HUES6 (cell line): ENCODE measurements around the gene ITPR2.
A peak's percentile ranks its signal among the peaks of the same experiment; 100 is the strongest.

Source experiments
- H3K27ac ChIP-seq: 2 replicates; pipeline ENCODE4 v1.7.0; 2013; ENCODE audit warnings: low read depth, mild to moderate bottlenecking, low read length, inconsistent platforms
- H3K27me3 ChIP-seq: 2 replicates; pipeline ENCODE4 v1.6.1; 2013; ENCODE audit warnings: low read length; ENCODE audit not compliant: control insufficient read depth, insufficient read depth
- H3K36me3 ChIP-seq: 2 replicates; pipeline ENCODE4 v1.6.1; 2013; ENCODE audit warnings: low read length; ENCODE audit not compliant: control insufficient read depth, insufficient read depth
- H3K4me1 ChIP-seq: 2 replicates; pipeline ENCODE4 v1.6.1; 2013; ENCODE audit warnings: low read length; ENCODE audit not compliant: control insufficient read depth, insufficient read depth
- H3K4me3 ChIP-seq: 2 replicates; pipeline ENCODE4 v1.5.1; 2013; ENCODE audit warnings: low read depth, low read length
- H3K9ac ChIP-seq: one replicate; pipeline ENCODE4 v1.6.1; 2013; ENCODE audit warnings: mild to moderate bottlenecking, low read length
- H3K9me3 ChIP-seq: 2 replicates; pipeline ENCODE4 v1.6.1; 2013; ENCODE audit warnings: low read depth, low read length; ENCODE audit not compliant: control insufficient read depth, insufficient read depth

ITPR2 gene

DNA sequence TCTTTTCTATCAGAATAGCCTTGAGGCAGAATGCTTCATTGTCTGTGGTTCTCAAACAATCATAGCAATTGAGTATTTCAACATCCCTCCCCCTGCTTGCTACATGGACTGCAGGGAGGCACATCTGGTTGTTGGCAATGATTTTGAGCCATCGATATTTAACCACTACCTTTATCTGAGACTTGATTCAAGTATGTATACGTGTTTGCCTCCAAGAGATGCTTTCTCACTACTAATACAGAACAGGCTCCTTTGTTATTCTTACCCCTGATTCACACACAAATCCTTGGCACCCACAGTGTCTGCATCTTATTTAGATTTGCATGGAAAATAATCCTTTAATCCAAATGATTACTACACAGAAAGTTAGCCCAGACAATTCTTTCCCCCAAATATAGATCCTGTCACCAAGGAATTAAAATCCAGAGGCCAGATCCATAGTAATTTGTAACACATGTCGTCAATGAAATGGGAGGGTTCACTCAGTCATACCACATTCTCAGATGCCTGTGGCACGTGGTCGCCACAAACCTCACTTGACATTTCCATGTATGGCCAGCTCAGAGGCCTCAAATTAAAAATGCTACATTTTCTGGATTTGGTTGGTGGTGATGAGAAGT is 199.3 kb downstream of the ITPR2 start:
- peaks cover 41% of the 10 kb centered on the region for H3K4me1 ChIP-seq

DNA sequence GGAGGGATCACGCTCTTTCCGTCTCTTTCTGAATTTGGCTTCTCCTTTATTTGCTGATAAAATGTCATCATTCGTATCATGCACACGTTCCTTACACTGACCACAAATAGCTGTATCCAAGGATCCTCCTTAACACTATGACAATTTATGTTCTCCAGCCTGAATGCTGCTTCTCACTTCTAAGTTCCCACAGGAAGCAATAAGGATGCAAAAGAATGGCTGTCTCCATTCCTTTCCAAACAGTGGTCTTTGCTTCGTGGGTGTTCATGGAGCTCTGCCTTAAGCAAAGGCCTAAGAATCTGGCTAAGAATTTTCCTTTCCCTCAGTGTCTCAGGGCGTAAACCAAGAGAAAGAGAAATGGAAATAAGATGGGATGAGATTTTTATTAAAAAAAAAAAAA is 200.2 kb downstream of the ITPR2 start:
- H3K9me3 ChIP-seq: no peaks in the 10 kb centered on the region
- H3K27me3 ChIP-seq: no peaks in the 10 kb centered on the region
- no peak overlapping the region for H3K27ac ChIP-seq
- peaks cover 41% of the 10 kb centered on the region for H3K4me1 ChIP-seq
- H3K36me3 ChIP-seq: peaks cover 6% of the 10 kb centered on the region; the same call in 1 of the 2 replicates
- H3K9ac ChIP-seq: no peak overlapping the region
- no peak overlapping the region for H3K4me3 ChIP-seq

More for the DNA sequence above, 199.3 kb downstream of the ITPR2 start:
- Histone ChIP-seq H3K9me3 (no peaks in the 10 kb centered on the region), H3K4me3 (no peak overlapping the region), H3K27ac (0 out of 2 replicates have a peak overlapping the region, but pooled peaks have one; percentile 34), H3K36me3 (no peaks in the 10 kb centered on the region; the same call in 1 of the 2 replicates), H3K9ac (no peak overlapping the region), H3K27me3 (no peaks in the 10 kb centered on the region)

DNA sequence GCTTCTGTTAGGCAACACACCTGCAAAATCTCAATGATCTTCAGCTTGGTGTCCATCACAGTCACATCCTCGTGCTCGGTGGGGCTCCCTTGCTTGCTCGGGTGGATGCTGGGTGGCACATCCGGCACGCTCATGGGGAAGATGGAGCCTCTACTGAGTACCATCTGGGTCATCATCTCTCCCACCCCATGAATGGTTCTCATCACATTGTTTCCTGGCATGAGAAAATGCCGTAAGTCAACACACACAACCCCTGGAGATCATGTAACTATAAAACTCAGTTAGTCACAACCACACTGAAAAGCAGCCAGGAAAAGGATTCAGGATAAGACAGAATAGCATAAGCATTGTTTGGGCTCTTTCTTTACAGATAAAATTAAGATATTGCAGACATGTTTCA is 201.1 kb downstream of the ITPR2 start:
- Histone ChIP-seq H3K4me3 (no peak overlapping the region), H3K9ac (no peak overlapping the region), H3K36me3 (peaks cover 11% of the 10 kb centered on the region; the same call in 1 of the 2 replicates), H3K27me3 (no peaks in the 10 kb centered on the region), H3K9me3 (no peaks in the 10 kb centered on the region), H3K27ac (no peak overlapping the region), H3K4me1 (peaks cover 39% of the 10 kb centered on the region)

DNA sequence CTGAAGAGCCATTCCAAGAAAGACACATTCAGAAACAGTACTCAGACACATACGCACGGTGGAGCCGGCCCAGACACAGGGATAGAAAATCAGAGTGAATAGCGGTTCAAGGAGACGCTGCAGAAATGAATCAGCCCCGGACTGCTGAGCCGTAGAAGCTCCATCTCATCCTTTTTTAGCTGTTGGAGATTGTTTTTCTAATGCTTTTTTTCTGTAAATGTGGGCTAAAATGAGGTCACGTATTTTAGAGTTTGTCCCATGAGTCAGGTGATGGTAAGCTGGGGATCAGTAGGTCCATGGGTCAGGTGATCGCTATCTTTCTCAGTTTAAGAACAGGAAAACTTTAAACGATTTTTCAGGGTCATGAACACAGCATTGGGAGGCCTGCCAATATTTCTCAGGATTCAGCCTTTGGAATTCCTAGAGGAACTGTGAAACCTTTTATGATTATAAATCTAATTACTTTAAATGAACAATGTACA is 202.4 kb downstream of the ITPR2 start:
- no peak overlapping the region for H3K9ac ChIP-seq
- H3K4me1 ChIP-seq: peaks cover 29% of the 10 kb centered on the region
- H3K27me3 ChIP-seq: no peaks in the 10 kb centered on the region
- H3K36me3 ChIP-seq: peaks cover 15% of the 10 kb centered on the region; the same call in 1 of the 2 replicates
- H3K27ac ChIP-seq: no peak overlapping the region
- H3K9me3 ChIP-seq: no peaks in the 10 kb centered on the region
- no peak overlapping the region for H3K4me3 ChIP-seq

DNA sequence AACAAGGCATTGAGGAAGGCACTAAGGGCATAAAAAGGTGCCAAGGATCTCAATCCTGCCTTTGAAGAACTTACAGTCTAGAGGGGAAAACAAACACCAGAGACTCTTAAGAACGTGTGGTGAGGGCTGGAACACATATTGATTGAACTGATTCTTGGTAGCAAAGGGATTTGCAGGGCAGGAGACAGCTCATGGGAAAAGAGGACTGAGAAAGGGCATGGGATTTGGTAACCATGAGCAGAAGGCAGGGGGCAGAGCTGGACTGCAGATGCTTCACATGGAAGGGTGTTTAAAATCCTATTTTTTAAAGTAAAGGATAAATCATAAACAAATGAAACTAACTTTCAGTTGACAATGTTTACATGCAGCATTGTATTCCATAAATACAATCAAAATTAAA is 203.1 kb downstream of the ITPR2 start:
- Histone ChIP-seq H3K9me3 (no peaks in the 10 kb centered on the region), H3K9ac (no peak overlapping the region), H3K36me3 (peaks cover 15% of the 10 kb centered on the region; the same call in 1 of the 2 replicates), H3K4me1 (peaks cover 25% of the 10 kb centered on the region), H3K27me3 (no peaks in the 10 kb centered on the region), H3K27ac (no peak overlapping the region), H3K4me3 (no peak overlapping the region)

DNA sequence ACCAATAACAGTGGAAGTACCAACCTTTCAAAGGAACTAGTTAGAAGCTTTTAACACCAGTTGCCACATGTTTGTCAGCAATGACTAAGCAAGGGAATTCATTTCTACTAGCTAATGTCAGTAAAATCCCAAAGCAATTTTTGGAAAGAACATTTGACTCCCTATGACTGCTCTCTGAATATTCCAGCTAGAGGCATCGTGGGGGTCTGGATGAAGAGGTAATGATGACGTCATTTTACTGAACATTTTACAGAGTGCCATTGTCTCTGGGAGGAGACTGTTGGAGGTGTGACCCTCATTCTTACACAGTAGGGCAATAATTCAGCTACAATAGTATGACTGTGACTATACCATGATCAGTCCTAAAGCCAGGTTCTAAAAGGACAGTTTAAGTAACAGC is 204.8 kb downstream of the ITPR2 start:
- Histone ChIP-seq H3K27me3 (no peaks in the 10 kb centered on the region), H3K9me3 (no peaks in the 10 kb centered on the region), H3K4me1 (peaks cover 10% of the 10 kb centered on the region; the same call in 1 of the 2 replicates), H3K4me3 (no peak overlapping the region), H3K36me3 (peaks cover 15% of the 10 kb centered on the region; the same call in 1 of the 2 replicates), H3K27ac (0 out of 2 replicates have a peak overlapping the region, but pooled peaks have one; percentile 19), H3K9ac (no peak overlapping the region)

DNA sequence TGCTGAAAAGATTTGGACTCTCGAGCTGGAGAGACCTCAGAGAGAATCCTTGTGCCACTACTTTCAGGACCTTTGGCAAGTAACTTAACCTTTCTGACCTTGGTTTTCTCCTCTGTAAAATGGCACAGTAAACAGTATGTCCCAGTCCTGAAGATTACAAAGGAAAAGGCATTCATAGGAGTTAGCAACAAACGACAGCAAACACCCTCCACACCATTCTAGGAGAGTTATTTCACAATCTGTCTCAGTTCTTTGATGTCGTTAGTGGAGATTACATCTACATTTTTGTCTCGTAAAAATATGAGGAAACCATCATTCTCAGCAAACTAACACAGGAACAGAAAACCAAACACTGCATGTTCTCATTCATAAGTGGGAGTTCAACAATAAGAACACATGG is 205.7 kb downstream of the ITPR2 start:
- Histone ChIP-seq H3K27ac (no peak overlapping the region), H3K27me3 (no peaks in the 10 kb centered on the region)

DNA sequence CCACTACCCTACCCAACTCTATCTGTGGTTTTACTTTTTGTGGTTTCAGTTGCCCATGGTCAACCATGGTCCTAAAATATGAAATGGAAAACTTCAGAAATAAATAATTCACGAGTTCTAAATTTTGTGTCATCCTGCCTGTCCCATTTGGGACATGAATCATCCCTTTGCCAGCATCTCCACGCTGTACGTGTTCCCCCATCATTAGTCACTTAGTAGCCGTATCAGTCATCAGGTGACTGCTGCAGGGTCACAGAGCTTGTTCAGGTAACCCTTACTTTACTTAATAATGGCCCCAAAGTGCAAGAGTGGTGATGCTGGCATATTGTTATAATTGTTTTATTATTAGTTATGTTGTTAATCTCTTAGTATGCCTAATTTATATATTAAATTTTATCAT is 209.9 kb downstream of the ITPR2 start:
- H3K9ac ChIP-seq: no peak overlapping the region
- H3K4me1 ChIP-seq: no peaks in the 10 kb centered on the region
- H3K9me3 ChIP-seq: no peaks in the 10 kb centered on the region
- peaks cover 38% of the 10 kb centered on the region for H3K36me3 ChIP-seq
- H3K27ac ChIP-seq: no peak overlapping the region
- H3K4me3 ChIP-seq: no peak overlapping the region
- H3K27me3 ChIP-seq: no peaks in the 10 kb centered on the region

More for the DNA sequence above, 205.7 kb downstream of the ITPR2 start:
- peaks cover 15% of the 10 kb centered on the region; the same call in 1 of the 2 replicates for H3K36me3 ChIP-seq
- no peaks in the 10 kb centered on the region for H3K9me3 ChIP-seq
- 0 out of 2 replicates have a peak, but pooled peaks cover 4% of the 10 kb centered on the region for H3K4me1 ChIP-seq
- H3K9ac ChIP-seq: no peak overlapping the region
- no peak overlapping the region for H3K4me3 ChIP-seq

DNA sequence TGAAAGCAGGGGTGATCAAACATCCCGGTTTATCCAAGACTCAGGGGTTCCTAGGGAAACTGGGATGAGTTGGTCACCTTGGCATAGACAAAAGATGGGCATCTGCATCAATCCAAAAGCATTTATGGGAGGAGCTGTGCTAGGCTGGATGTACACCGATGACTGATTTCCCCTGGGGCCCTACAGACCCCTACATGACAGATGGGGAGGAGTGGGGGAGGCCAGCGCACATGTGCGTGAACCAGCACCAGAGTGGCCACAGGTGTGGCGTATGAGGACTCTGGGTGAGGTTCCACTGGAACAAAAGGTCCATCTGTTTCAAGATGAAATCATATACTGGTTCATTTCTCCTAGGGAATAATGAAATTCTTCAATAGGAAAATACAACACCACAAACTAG is 210.4 kb downstream of the ITPR2 start:
- Histone ChIP-seq H3K27ac (no peak overlapping the region), H3K9me3 (no peaks in the 10 kb centered on the region), H3K4me3 (no peak overlapping the region), H3K27me3 (no peaks in the 10 kb centered on the region), H3K36me3 (peaks cover 36% of the 10 kb centered on the region), H3K4me1 (no peaks in the 10 kb centered on the region), H3K9ac (no peak overlapping the region)

DNA sequence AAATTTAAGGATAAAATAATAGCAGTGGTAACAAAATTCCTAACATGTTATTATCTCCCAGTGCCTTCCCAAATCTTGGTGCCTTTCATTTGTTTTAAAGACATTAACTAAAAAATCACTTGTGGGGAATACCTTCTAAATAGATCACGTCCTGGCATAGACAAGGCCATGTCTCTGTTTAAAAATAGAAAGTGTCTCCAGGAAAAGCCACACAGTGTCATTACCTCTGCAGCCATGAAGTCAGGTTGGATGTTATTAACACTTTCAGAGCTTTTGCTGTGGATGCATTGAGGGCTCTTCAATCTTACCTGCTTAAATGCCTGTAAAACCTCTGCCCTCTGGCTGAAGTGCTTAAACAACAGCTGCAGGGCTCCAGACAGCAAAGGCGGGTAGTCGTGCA is 211.1 kb downstream of the ITPR2 start:
- no peaks in the 10 kb centered on the region for H3K4me1 ChIP-seq
- no peaks in the 10 kb centered on the region for H3K9me3 ChIP-seq
- no peak overlapping the region for H3K9ac ChIP-seq
- no peak overlapping the region for H3K27ac ChIP-seq
- H3K4me3 ChIP-seq: no peak overlapping the region
- no peaks in the 10 kb centered on the region for H3K27me3 ChIP-seq
- H3K36me3 ChIP-seq: peaks cover 31% of the 10 kb centered on the region

DNA sequence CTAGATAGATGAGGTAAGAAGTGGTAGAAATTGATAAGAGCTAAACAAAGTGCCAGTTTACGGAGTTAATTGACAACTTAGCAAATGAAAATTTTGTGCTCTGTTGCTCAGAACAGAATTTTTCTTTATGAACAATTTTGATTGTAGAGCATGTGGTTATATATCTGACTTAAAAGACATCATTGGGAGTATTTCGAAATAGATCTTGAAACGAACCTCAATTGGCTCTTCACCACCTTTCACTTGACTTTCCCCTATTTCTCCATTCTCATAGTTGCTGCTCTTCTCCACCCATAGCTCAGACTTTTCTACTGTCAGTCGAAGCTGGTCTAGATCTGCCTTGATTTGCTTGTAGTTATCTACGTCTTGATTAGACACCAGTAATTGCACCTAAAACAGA is 212.1 kb downstream of the ITPR2 start:
- no peaks in the 10 kb centered on the region for H3K27me3 ChIP-seq
- H3K9ac ChIP-seq: no peak overlapping the region
- H3K4me1 ChIP-seq: no peaks in the 10 kb centered on the region
- peaks cover 27% of the 10 kb centered on the region for H3K36me3 ChIP-seq
- H3K9me3 ChIP-seq: no peaks in the 10 kb centered on the region
- no peak overlapping the region for H3K4me3 ChIP-seq
- no peak overlapping the region for H3K27ac ChIP-seq
